GM10266 (cell line): ENCODE data around the gene ZC3H18.

ENCODE experiments used
- DNase-seq: peaks from one replicate; pipeline ENCODE4 v3.0.0; 2012; ENCODE audit errors: extremely low spot score
- CTCF ChIP-seq: IDR thresholded peaks from 2 replicates; pipeline ENCODE4 v1.5.1; 2012; ENCODE audit warnings: mild to moderate bottlenecking, low read depth; ENCODE audit not compliant: control insufficient read depth, insufficient read depth; ENCODE audit errors: missing control alignments

ZC3H18 gene

DNA sequence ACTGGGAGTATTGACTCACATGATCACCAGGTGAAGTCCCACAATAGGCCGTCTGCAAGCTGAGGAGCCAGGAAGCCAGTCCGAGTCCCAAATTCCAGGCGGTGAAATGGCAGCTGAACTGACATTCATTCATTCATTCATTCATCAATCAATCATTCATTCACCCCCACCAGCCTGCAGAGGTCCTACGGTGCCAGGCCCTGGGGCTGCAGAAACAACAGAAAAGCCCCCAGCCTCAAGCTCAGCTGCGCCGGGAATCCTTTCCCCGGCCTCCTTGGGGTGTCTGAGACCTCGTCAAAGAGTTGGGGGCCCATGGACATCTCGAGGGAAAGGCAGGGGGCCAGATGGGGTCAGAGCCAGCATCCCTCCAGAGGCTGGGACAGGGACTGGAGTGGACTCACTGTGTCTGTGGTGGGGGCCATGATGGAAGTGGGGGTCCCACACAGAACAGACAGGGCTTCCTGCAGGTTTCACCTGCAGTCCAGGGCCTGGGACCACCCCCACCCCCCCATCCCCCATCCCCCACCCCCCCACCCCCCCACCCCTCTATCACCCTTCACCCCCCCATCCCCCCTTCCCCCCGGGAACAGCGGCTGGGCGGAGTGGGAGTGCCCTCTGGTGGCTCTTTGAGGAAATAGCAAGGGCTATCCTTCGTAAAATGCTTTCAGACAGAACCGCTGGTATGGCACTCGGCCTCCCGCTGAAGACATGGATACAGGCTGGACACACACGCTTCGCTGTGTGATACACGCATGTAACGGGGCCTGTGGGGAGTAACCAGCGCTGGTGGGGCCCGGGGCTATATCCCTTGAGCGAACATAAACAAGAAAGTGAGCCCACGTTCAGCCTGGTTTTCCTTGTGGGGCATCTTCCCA, 8.5 kb upstream of the ZC3H18 start:
- peak; percentile 78 for TF ChIP-seq CTCF
- DNase-seq: peak; percentile 80

GRCh38 chr16:88566158-88566557, 4.0 kb upstream of the ZC3H18 start:
- TF ChIP-seq CTCF: no peak
- DNase-seq: no peak

DNA sequence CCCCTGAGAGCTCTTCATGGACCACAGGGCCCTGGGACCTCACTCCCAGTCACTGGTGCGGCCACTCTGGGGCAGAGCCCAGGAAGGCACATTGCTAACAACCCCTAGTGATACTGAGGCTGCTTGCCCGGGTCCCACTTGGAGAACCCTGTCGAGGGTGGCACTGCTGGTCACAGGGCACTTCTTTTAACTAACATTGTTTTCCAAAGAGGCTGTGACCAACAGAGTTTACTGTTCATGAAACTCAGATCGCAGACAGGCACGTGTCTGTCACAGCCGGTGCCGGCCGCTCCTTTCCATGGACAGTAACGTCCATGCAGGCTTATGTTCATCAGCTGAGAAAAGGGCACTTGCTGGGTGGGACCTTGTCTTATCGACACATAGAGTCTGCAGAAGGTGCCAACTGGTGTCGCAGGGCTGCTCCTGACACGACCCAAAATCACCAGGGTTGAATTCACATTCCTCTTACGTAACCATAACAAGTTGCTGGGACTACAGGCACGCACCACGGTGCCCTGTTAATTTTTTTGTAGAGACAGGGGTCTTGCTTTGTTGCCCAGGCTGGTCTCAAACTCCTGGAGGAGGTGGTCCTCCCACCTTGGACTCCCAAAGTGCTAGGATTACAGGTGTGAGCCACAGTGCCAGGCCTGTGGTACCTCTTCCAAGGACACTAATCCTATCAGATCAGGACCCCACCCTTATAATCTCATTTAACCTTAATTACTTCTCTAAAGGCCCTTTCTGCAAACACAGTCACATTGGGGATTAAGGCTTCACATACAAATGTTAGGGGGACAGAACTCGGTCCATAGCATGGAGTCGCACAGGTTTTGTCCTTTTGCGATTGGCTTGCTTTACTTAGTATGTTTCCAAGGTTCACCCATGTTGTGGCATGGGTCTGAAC, 1.2 kb upstream of the ZC3H18 start:
- no peak for DNase-seq
- no peak for TF ChIP-seq CTCF

GRCh38 chr16:88569614-88569984, 604 bp upstream of the ZC3H18 start:
- TF ChIP-seq CTCF: no peak

GRCh38 chr16:88570691-88571092, 489 bp downstream of the ZC3H18 start:
- no peak for DNase-seq
- no peak for TF ChIP-seq CTCF

More at GRCh38 chr16:88569614-88569984, 604 bp upstream of the ZC3H18 start:
- no peak for DNase-seq

DNA sequence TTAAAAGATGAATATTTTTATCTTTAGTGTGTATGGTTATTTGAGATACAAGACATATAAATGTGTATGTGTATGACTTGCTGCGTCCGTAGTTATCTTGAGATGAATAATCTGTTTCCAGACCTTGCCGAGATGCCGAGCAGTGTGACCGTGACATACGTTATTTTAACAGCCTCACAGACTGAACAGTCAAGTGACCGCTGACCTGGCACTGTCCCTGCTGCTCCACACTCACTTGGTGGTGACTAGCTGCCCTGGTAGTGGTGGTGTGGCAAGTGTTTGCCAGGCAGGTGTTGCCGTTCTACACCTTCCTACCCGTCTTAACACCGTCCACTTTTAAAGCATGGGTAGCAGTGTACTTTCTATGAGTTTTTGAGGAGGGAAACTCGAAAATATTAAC, 5.0 kb downstream of the ZC3H18 start:
- DNase-seq: no peak
- TF ChIP-seq CTCF: no peak
